Upper lobe of left lung (tissue), 6 donors: ENCODE data around the gene PRDM11. TPM values are rescaled to one million over a fixed set of nuclear protein-coding genes. Genes with fewer than 3 reads are reported as not detected.

ENCODE experiments used
- ATAC-seq, 2 donors: fragments of 200-7000 bp; cut with Tn5 transposase; one replicate each; pipeline ENCODE4 v1.9.1; 2022; ENCODE audit warnings: mild to moderate bottlenecking in 2 of 2, moderate library complexity in 2 of 2; ENCODE audit not compliant: low FRiP score in 2 of 2
- DNase-seq, 2 donors: peaks; one replicate each; pipeline ENCODE4 v3.0.0-alpha.2; 2019 to 2020
- H3K27ac ChIP-seq, 4 donors: fragments of 200-600 bp; sonication (generic); one replicate each; pipeline ENCODE4 v1.5.1; 2016 to 2019
- H3K27me3 ChIP-seq, 4 donors: fragments of 200-600 bp; sonication (generic); one replicate each; pipeline ENCODE4 v1.5.1; 2017 to 2019
- H3K36me3 ChIP-seq, 4 donors: fragments of 200-600 bp; sonication (generic); one replicate each; pipeline ENCODE4 v1.5.1; 2016 to 2019
- H3K4me1 ChIP-seq, 4 donors: fragments of 200-600 bp; sonication (generic); one replicate each; pipeline ENCODE4 v1.5.1; 2018 to 2019
- H3K4me3 ChIP-seq, 4 donors: fragments of 200-600 bp; sonication (generic); one replicate each; pipeline ENCODE4 v1.5.1; 2017 to 2019; ENCODE audit warnings: mild to moderate bottlenecking in 2 of 4, moderate library complexity in 1 of 4
- H3K9me3 ChIP-seq, 4 donors: fragments of 200-600 bp; sonication (generic); one replicate each; pipeline ENCODE4 v1.5.1; 2018 to 2019
- EP300 ChIP-seq, 4 donors: sonication (generic); formaldehyde crosslinking; IDR thresholded peaks; one replicate each; pipeline ENCODE4 v1.5.1; 2017; ENCODE audit warnings: antibody characterized with exemption in 4 of 4, control low read depth in 2 of 4
- POLR2A ChIP-seq, 4 donors: fragments of 450-650 bp; IDR thresholded peaks; one replicate each; pipeline ENCODE4 v1.5.1; 2016 to 2017; ENCODE audit warnings: antibody characterized with exemption in 4 of 4, mild to moderate bottlenecking in 2 of 4
- POLR2AphosphoS5 ChIP-seq, 2 donors: sonication (generic); formaldehyde crosslinking; IDR thresholded peaks; one replicate each; pipeline ENCODE4 v1.5.1; 2017; ENCODE audit warnings: antibody characterized with exemption in 2 of 2
- WGBS, 2 donors: methylation state at CpG; one replicate each; pipeline ENCODE4 v1.1.5; 2017 to 2018; 5-methylcytosine and 5-hydroxymethylcytosine counted together
- total RNA-seq, 6 donors: library from RNA; depleted of rRNA in 4 of 6; stranded (reverse); fragments of >200 nt in 4 of 6; gene quantifications; one replicate each; pipeline versions ENCODE4 v1.1.0 to v1.2.1, GENCODE V29; 2016 to 2021
- TF ChIP-seq, protein P1 (sequence below), 6 experiments: fragments of 450-650 bp in 4 of 6; fragments of 200-600 bp in 2 of 6; sonication (generic) in 2 of 6; IDR thresholded peaks; one replicate each; pipeline ENCODE4 v1.5.1; 2016 to 2019; ENCODE audit warnings: antibody characterized with exemption in 6 of 6
- donor health status: DM: no; HTN: no; CAD: no; lungs with moderate emphysema.
- donor health status: DM: no; HTN: yes; CAD: no; lungs with severe emphysema.

PRDM11 gene
- total RNA-seq, 6 donors from 2014 or later: 12.7 to 21.1 (median 16.0) TPM

DNA sequence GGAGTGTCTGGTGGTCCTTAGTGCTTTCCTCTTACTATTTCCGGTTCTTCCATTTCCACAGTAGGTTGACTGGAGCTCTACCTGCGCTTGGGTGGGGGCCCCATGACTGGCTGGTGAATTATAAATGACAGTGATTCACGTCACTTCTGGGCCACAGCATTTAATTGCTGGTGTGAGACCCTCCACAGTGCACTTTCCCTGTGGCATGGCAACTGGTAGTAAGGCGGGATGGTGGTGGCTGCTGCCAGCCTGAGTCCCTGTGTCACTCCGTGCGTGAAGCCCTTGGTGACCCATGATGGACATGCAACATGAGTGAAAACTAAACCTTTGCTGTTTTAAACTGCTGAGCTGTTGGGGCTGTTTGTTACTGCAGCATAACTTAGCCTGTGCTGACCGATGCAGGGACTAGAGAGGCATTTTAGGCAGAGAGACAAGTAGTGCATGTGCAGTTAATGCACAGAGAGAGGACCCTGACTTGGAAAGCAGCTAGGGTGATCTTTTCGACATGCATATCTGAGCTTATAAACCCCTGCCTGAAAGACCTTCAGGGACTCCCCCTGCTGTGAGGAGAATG is 3.1 kb downstream of the PRDM11 start:
- peak in 1 of 2 donors; percentile 11 for DNase-seq
- Histone ChIP-seq H3K4me1 (peaks cover 16 to 34% (median 21%) of the 10 kb centered on the region in 4 donors), H3K9me3 (no peaks in the 10 kb centered on the region), H3K27me3 (no peaks in the 10 kb centered on the region), H3K4me3 (no peak overlapping the region), H3K36me3 (no peaks in the 10 kb centered on the region), H3K27ac (no peak overlapping the region)
- no peak for ATAC-seq
- 95 to 99% methylated on average over 8 of the region's 8 CpGs for WGBS, 2 donors
- TF ChIP-seq, protein P1, sequence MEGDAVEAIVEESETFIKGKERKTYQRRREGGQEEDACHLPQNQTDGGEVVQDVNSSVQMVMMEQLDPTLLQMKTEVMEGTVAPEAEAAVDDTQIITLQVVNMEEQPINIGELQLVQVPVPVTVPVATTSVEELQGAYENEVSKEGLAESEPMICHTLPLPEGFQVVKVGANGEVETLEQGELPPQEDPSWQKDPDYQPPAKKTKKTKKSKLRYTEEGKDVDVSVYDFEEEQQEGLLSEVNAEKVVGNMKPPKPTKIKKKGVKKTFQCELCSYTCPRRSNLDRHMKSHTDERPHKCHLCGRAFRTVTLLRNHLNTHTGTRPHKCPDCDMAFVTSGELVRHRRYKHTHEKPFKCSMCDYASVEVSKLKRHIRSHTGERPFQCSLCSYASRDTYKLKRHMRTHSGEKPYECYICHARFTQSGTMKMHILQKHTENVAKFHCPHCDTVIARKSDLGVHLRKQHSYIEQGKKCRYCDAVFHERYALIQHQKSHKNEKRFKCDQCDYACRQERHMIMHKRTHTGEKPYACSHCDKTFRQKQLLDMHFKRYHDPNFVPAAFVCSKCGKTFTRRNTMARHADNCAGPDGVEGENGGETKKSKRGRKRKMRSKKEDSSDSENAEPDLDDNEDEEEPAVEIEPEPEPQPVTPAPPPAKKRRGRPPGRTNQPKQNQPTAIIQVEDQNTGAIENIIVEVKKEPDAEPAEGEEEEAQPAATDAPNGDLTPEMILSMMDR (IDR thresholded peaks at IDR 0.05): no peak
- TF ChIP-seq POLR2A (IDR thresholded peaks at IDR 0.05) (no peak), POLR2AphosphoS5 (IDR thresholded peaks at IDR 0.05) (no peak), EP300 (IDR thresholded peaks at IDR 0.05) (no peak)

DNA sequence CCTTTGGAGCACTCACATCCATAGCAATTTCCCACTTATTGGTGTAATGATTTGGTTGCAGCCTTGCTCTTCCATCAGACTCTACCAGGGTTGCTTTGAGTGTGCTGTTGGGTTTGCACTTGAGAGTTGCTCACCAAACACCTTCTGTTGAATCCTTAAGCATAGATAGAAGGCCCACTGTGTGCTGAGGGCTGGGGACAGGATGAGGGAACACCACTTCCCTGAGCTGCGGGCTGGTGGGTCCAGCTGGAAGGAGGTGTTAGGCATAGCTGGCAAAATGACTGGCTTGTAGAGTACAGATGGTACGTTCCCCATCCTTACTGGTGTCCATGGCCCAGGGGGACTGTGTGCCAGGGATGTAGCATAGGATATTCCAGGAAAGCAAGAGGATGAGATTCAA is 3.9 kb downstream of the PRDM11 start:
- Histone ChIP-seq H3K36me3 (no peaks in the 10 kb centered on the region), H3K4me3 (no peak overlapping the region), H3K4me1 (peaks cover 16 to 31% (median 20%) of the 10 kb centered on the region in 4 donors), H3K27ac (no peak overlapping the region), H3K27me3 (no peaks in the 10 kb centered on the region), H3K9me3 (no peaks in the 10 kb centered on the region)
- DNase-seq: no peak
- no peak for ATAC-seq
- TF ChIP-seq POLR2AphosphoS5 (IDR thresholded peaks at IDR 0.05) (no peak), EP300 (IDR thresholded peaks at IDR 0.05) (no peak), POLR2A (IDR thresholded peaks at IDR 0.05) (no peak)
- TF ChIP-seq, protein P1 (IDR thresholded peaks at IDR 0.05): no peak
- WGBS, 2 donors: 92 to 94% methylated on average over 2 of the region's 2 CpGs

DNA sequence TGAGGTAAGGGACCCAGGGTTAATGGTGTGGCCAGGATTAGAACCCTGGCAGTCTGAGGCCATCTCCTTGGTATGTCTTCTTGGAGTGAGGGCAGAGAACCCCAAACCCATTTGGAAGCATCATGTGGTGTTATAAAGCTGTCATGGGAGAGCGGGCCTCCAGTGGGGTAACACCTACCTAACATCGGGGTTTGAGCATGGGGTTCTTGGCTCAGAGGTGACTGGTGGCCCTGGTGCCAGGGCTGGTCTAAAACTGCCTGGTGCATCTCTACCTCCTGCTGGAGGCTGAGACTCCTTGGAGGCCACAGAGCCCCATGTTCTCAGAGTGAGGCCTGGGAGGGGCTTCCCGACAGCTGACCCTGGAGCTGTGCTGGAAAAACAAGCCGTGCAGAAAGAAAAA is 4.5 kb downstream of the PRDM11 start:
- Histone ChIP-seq H3K27me3 (no peaks in the 10 kb centered on the region), H3K4me3 (no peak overlapping the region), H3K27ac (no peak overlapping the region), H3K4me1 (peaks cover 10 to 25% (median 13%) of the 10 kb centered on the region in 4 donors), H3K36me3 (no peaks in the 10 kb centered on the region), H3K9me3 (no peaks in the 10 kb centered on the region)
- DNase-seq: no peak
- ATAC-seq: no peak
- 82 to 87% methylated on average over 2 to 4 of the region's 4 CpGs for WGBS, 2 donors
- TF ChIP-seq, protein P1 (IDR thresholded peaks at IDR 0.05): no peak
- TF ChIP-seq POLR2A (IDR thresholded peaks at IDR 0.05) (no peak), EP300 (IDR thresholded peaks at IDR 0.05) (no peak), POLR2AphosphoS5 (IDR thresholded peaks at IDR 0.05) (no peak)

DNA sequence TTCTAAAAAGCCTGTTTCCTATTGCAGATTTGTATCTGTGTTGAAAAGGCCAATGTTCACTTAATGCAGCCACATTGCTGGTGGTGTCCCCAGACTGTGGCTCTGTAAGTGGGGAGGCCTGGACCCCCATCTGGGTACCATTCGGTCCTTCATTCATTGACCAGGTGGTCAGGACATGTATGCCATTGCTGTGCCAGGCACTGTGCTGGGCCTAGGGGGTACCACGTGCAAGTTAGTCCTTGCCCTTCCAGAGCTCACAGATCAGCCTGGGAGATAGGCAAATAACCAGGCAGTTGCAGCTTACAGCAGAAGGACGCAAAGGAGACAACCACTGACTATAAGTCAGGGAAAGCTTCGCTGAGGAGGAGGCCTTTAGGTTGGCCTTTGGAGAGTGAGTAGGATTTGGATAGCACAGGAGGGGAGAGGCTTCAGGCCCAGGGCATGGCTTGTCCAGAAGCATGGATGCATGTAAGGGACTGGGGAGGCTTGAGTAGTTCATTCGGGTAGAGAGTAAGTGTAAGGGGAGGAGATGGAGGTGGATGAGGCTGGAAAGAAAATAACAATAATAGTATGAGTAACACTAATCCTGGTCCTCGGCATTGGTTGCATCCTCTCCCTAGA is 5.0 kb downstream of the PRDM11 start:
- Histone ChIP-seq H3K9me3 (no peaks in the 10 kb centered on the region), H3K36me3 (no peaks in the 10 kb centered on the region), H3K4me3 (no peak overlapping the region), H3K27me3 (no peaks in the 10 kb centered on the region), H3K4me1 (peaks cover 8 to 26% (median 12%) of the 10 kb centered on the region in 4 donors), H3K27ac (no peak overlapping the region)
- 84 to 87% methylated on average over 6 of the region's 6 CpGs for WGBS, 2 donors
- ATAC-seq (no peak), DNase-seq (no peak)
- TF ChIP-seq, protein P1 (IDR thresholded peaks at IDR 0.05): no peak
- no peak for TF ChIP-seq EP300 (IDR thresholded peaks at IDR 0.05)
- TF ChIP-seq POLR2AphosphoS5 (IDR thresholded peaks at IDR 0.05): no peak
- TF ChIP-seq POLR2A (IDR thresholded peaks at IDR 0.05): no peak
